Osteoblast (primary cell): Measurements from ENCODE around the gene SYPL2. TPM values are rescaled to one million over a fixed set of nuclear protein-coding genes. Genes with fewer than 3 reads are reported as not detected.

Experiments
- DNase-seq: peaks from one replicate; pipeline ENCODE4 v3.0.0; 2011; ENCODE audit warnings: low spot score, mixed read lengths; ENCODE audit not compliant: insufficient read length; ENCODE audit errors: missing footprints
- H2AFZ ChIP-seq: 2 replicates; pipeline ENCODE4 v1.6.0; 2011; ENCODE audit warnings: mild to moderate bottlenecking, low read length
- H3K27ac ChIP-seq: 2 replicates; pipeline ENCODE4 v1.5.1; 2011; ENCODE audit warnings: mild to moderate bottlenecking, low read depth, low read length, moderate library complexity
- H3K27me3 ChIP-seq: 2 replicates; pipeline ENCODE4 v1.6.0; 2012; ENCODE audit warnings: mild to moderate bottlenecking, control low read depth, inconsistent platforms, low read length, moderate library complexity; ENCODE audit not compliant: insufficient read depth
- H3K36me3 ChIP-seq: 2 replicates; pipeline ENCODE4 v1.5.1; 2011; ENCODE audit warnings: mild to moderate bottlenecking, low read length, control low read depth, moderate library complexity; ENCODE audit not compliant: insufficient read depth
- H3K4me1 ChIP-seq: 2 replicates; pipeline ENCODE4 v1.5.1; 2011; ENCODE audit warnings: mild to moderate bottlenecking, low read length, control low read depth, moderate library complexity; ENCODE audit not compliant: insufficient read depth
- H3K4me2 ChIP-seq: 2 replicates; pipeline ENCODE4 v1.6.0; 2011; ENCODE audit warnings: mild to moderate bottlenecking, low read length; ENCODE audit not compliant: insufficient read depth
- H3K4me3 ChIP-seq: fragments of 200-600 bp; sonication (generic); 3 replicates; pipeline ENCODE4 v1.5.1; 2012; ENCODE audit warnings: mild to moderate bottlenecking, low read length, inconsistent platforms; ENCODE audit not compliant: insufficient read depth
- H3K79me2 ChIP-seq: 2 replicates; pipeline ENCODE4 v1.6.0; 2012; ENCODE audit warnings: mild to moderate bottlenecking, low read length, control low read depth, inconsistent platforms; ENCODE audit not compliant: insufficient read depth
- H3K9me3 ChIP-seq: 2 replicates; pipeline ENCODE4 v1.5.1; 2011; ENCODE audit warnings: low read depth, low read length, control low read depth
- H4K20me1 ChIP-seq: 2 replicates; pipeline ENCODE4 v1.6.0; 2012; ENCODE audit warnings: mild to moderate bottlenecking, low read length, control low read depth; ENCODE audit not compliant: insufficient read depth
- CTCF ChIP-seq: IDR thresholded peaks from 2 replicates; pipeline ENCODE4 v1.5.1; 2011; ENCODE audit warnings: mild to moderate bottlenecking, low read depth, low read length, moderate library complexity; ENCODE audit errors: extremely low read depth
- total RNA-seq: library from RNA; depleted of rRNA; stranded (reverse); fragments of >200 nt; gene quantifications from 2 replicates; pipeline ENCODE4 v1.2.3, GENCODE V29; 2012

The SYPL2 gene
- total RNA-seq, 1 donor = 1.8 TPM

- Histone ChIP-seq H3K79me2 (peaks cover 7% of the 10 kb centered on the region), H3K27ac (peak overlapping the region; percentile 3), H3K9me3 (no peaks in the 10 kb centered on the region)
Measured at GRCh38 chr1:109484519-109484975, 18.2 kb downstream of the SYPL2 start.

GRCh38 chr1:109485001-109485400 is 18.7 kb downstream of the SYPL2 start:
- Histone ChIP-seq H3K4me3 (peak overlapping the region; percentile 93), H3K4me1 (peaks cover 14% of the 10 kb centered on the region), H3K4me2 (peak overlapping the region; percentile 82), H3K36me3 (peaks cover 5% of the 10 kb centered on the region), H3K27ac (peak overlapping the region; percentile 3), H3K27me3 (peaks cover 20% of the 10 kb centered on the region), H2AFZ (peak overlapping the region; percentile 99), H4K20me1 (no peaks in the 10 kb centered on the region), H3K9me3 (no peaks in the 10 kb centered on the region), H3K79me2 (peaks cover 7% of the 10 kb centered on the region)
- DNase-seq = no peak
- TF ChIP-seq CTCF = no peak

More at GRCh38 chr1:109484519-109484975, 18.2 kb downstream of the SYPL2 start:
- peak overlapping the region; percentile 93 for H3K4me3 ChIP-seq
- peaks cover 14% of the 10 kb centered on the region for H3K4me1 ChIP-seq
- no peaks in the 10 kb centered on the region for H4K20me1 ChIP-seq
- H3K27me3 ChIP-seq = peaks cover 20% of the 10 kb centered on the region
- DNase-seq = peak; percentile 65
- H3K4me2 ChIP-seq = peak overlapping the region; percentile 82
- peak overlapping the region; percentile 99 for H2AFZ ChIP-seq
- peaks cover 5% of the 10 kb centered on the region for H3K36me3 ChIP-seq
- TF ChIP-seq CTCF = no peak

- TF ChIP-seq CTCF = no peak
- Histone ChIP-seq H3K4me3 (no peak overlapping the region), H3K4me2 (no peak overlapping the region), H3K27ac (no peak overlapping the region), H2AFZ (no peak overlapping the region), H3K36me3 (peaks cover 10% of the 10 kb centered on the region), H3K79me2 (peaks cover 7% of the 10 kb centered on the region), H3K27me3 (peaks cover 6% of the 10 kb centered on the region), H3K4me1 (peaks cover 14% of the 10 kb centered on the region), H3K9me3 (no peaks in the 10 kb centered on the region), H4K20me1 (no peaks in the 10 kb centered on the region)
- DNase-seq = peak; percentile 64
Measured at GRCh38 chr1:109487261-109487660, 20.9 kb downstream of the SYPL2 start.

GRCh38 chr1:109488201-109488600 is 21.9 kb downstream of the SYPL2 start:
- TF ChIP-seq CTCF = no peak
- Histone ChIP-seq H3K79me2 (peaks cover 7% of the 10 kb centered on the region), H3K4me1 (peaks cover 16% of the 10 kb centered on the region), H2AFZ (no peak overlapping the region), H3K27me3 (no peaks in the 10 kb centered on the region), H3K9me3 (no peaks in the 10 kb centered on the region), H4K20me1 (no peaks in the 10 kb centered on the region), H3K36me3 (peaks cover 10% of the 10 kb centered on the region), H3K4me2 (no peak overlapping the region), H3K27ac (no peak overlapping the region), H3K4me3 (no peak overlapping the region)
- DNase-seq = peak; percentile 69
